ENCODE data around the gene PLA2G2C.

PLA2G2C gene

GRCh38 chr1:20150969-20151368 lies 35.3 kb downstream of the PLA2G2C start:
- TF ChIP-seq CTCF (IDR thresholded peaks at IDR 0.05; ENCODE audit: extremely low read depth, insufficient read depth, missing control alignments) = no peak
- in situ Hi-C loops (cut with MboI; ENCODE audit: low pct_unique_long_range_greater_than_20kb, low sequenced_read_pairs, unreplicated experiment) = loop anchor here (10.0 kb wide), 1 partner anchor 46 kb away; no protein-coding TSS in a partner anchor
- DNase-seq (ENCODE audit: low spot score) = no peak

GRCh38 chr1:20150326-20150705 lies 36.0 kb downstream of the PLA2G2C start:
- DNase-seq (ENCODE audit: low spot score) = no peak
- no peak for TF ChIP-seq CTCF (IDR thresholded peaks at IDR 0.05; ENCODE audit: extremely low read depth, insufficient read depth, missing control alignments)
- in situ Hi-C loops (cut with MboI; ENCODE audit: low pct_unique_long_range_greater_than_20kb, low sequenced_read_pairs, unreplicated experiment) = loop anchor here (10.0 kb wide), 1 partner anchor 46 kb away; no protein-coding TSS in a partner anchor

GRCh38 chr1:20149601-20150325 lies 36.6 kb downstream of the PLA2G2C start:
- in situ Hi-C loops (cut with MboI; ENCODE audit: low pct_unique_long_range_greater_than_20kb, low sequenced_read_pairs, unreplicated experiment) = loop anchor here (10.0 to 25.0 kb wide), 2 partner anchors 45 to 237 kb away; partner anchors contain the start of gene PLA2G2E
- TF ChIP-seq CTCF (IDR thresholded peaks at IDR 0.05; ENCODE audit: extremely low read depth, insufficient read depth, missing control alignments) = no peak
- no peak for DNase-seq (ENCODE audit: low spot score)

GRCh38 chr1:20148571-20149500 lies 37.5 kb downstream of the PLA2G2C start:
- in situ Hi-C loops (cut with MboI; ENCODE audit: low pct_unique_long_range_greater_than_20kb, low sequenced_read_pairs, unreplicated experiment) = loop anchor here (25.0 kb wide), 1 partner anchor 237 kb away; the partner anchor contains the start of gene PLA2G2E
- no peak for TF ChIP-seq CTCF (IDR thresholded peaks at IDR 0.05; ENCODE audit: extremely low read depth, insufficient read depth, missing control alignments)
- DNase-seq (ENCODE audit: low spot score) = no peak

- DNase-seq (ENCODE audit: low spot score) = no peak
- no peak for TF ChIP-seq CTCF (IDR thresholded peaks at IDR 0.05; ENCODE audit: extremely low read depth, insufficient read depth, missing control alignments)
- in situ Hi-C loops (cut with MboI; ENCODE audit: low pct_unique_long_range_greater_than_20kb, low sequenced_read_pairs, unreplicated experiment) = loop anchor here (25.0 kb wide), 1 partner anchor 236 kb away; the partner anchor contains the start of gene PLA2G2E
Measured at GRCh38 chr1:20147846-20148570, 38.3 kb downstream of the PLA2G2C start.
